Neural progenitor cell (in vitro differentiated cells): ENCODE data around the gene SETD2.

ENCODE experiments used
- EZH2 ChIP-seq: fragments of 200-600 bp; sonication (generic); IDR thresholded peaks from 2 replicates; pipeline ENCODE4 v1.6.1; 2017; ENCODE audit warnings: antibody characterized with exemption, mild to moderate bottlenecking, moderate library complexity
- EZH2phosphoT487 ChIP-seq: fragments of 200-600 bp; sonication (generic); IDR thresholded peaks from 2 replicates; pipeline ENCODE4 v1.6.1; 2017; ENCODE audit warnings: antibody characterized with exemption
- TF ChIP-seq, protein P1 (sequence below): fragments of 200-600 bp; sonication (generic); IDR thresholded peaks from 2 replicates; pipeline ENCODE4 v1.5.1; 2017; ENCODE audit warnings: antibody characterized with exemption, mild to moderate bottlenecking

- TF ChIP-seq EZH2phosphoT487, result no peak
- TF ChIP-seq, protein P1, sequence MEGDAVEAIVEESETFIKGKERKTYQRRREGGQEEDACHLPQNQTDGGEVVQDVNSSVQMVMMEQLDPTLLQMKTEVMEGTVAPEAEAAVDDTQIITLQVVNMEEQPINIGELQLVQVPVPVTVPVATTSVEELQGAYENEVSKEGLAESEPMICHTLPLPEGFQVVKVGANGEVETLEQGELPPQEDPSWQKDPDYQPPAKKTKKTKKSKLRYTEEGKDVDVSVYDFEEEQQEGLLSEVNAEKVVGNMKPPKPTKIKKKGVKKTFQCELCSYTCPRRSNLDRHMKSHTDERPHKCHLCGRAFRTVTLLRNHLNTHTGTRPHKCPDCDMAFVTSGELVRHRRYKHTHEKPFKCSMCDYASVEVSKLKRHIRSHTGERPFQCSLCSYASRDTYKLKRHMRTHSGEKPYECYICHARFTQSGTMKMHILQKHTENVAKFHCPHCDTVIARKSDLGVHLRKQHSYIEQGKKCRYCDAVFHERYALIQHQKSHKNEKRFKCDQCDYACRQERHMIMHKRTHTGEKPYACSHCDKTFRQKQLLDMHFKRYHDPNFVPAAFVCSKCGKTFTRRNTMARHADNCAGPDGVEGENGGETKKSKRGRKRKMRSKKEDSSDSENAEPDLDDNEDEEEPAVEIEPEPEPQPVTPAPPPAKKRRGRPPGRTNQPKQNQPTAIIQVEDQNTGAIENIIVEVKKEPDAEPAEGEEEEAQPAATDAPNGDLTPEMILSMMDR, result no peak
- TF ChIP-seq EZH2, result no peak
These were observed 29.6 kb downstream of the SETD2 start for GRCh38 chr3:47134311-47134710.
